Measurements from ENCODE around the gene EARS2. TPM values are rescaled to one million over a fixed set of nuclear protein-coding genes. Genes with fewer than 3 reads are reported as not detected.

The EARS2 gene
- total RNA-seq, 1 donor from 2014 or later = 29.0 TPM

GRCh38 chr16:23580391-23580790, 23.2 kb upstream of the EARS2 start:
- Mint-ChIP-seq H3K4me1 (no peaks in the 10 kb centered on the region), H3K27me3 (ENCODE audit: low read depth) (no peaks in the 10 kb centered on the region), H3K9me3 (no peaks in the 10 kb centered on the region), H3K36me3 (peaks cover 21% of the 10 kb centered on the region), H3K27ac (no peak overlapping the region), H3K4me3 (no peak overlapping the region)
- DNase-seq (ENCODE audit: low spot score in 2 of 2, unreplicated experiment in 2 of 2) = no peak
- TF ChIP-seq CTCF (IDR thresholded peaks at IDR 0.05; ENCODE audit: unreplicated experiment) = no peak

- H3K27me3 Mint-ChIP-seq (ENCODE audit: low read depth) = no peaks in the 10 kb centered on the region
- TF ChIP-seq CTCF (IDR thresholded peaks at IDR 0.05; ENCODE audit: unreplicated experiment) = no peak
- H3K4me1 Mint-ChIP-seq = no peaks in the 10 kb centered on the region
- no peak for DNase-seq (ENCODE audit: low spot score in 2 of 2, unreplicated experiment in 2 of 2)
- H3K9me3 Mint-ChIP-seq = no peaks in the 10 kb centered on the region
- H3K36me3 Mint-ChIP-seq = peaks cover 21% of the 10 kb centered on the region
- no peak overlapping the region for H3K27ac Mint-ChIP-seq
- no peak overlapping the region for H3K4me3 Mint-ChIP-seq
Measured at GRCh38 chr16:23579371-23579770, 22.2 kb upstream of the EARS2 start.

GRCh38 chr16:23578101-23578830, 21.1 kb upstream of the EARS2 start:
- no peaks in the 10 kb centered on the region for H3K9me3 Mint-ChIP-seq
- H3K4me3 Mint-ChIP-seq = no peak overlapping the region
- H3K27ac Mint-ChIP-seq = no peak overlapping the region
- peaks cover 19% of the 10 kb centered on the region for H3K36me3 Mint-ChIP-seq
- no peaks in the 10 kb centered on the region for H3K4me1 Mint-ChIP-seq
- no peak for TF ChIP-seq CTCF (IDR thresholded peaks at IDR 0.05; ENCODE audit: unreplicated experiment)
- DNase-seq (ENCODE audit: low spot score in 2 of 2, unreplicated experiment in 2 of 2) = no peak
- no peaks in the 10 kb centered on the region for H3K27me3 Mint-ChIP-seq (ENCODE audit: low read depth)

GRCh38 chr16:23577493-23577892, 20.3 kb upstream of the EARS2 start:
- DNase-seq (ENCODE audit: low spot score in 2 of 2, unreplicated experiment in 2 of 2) = no peak
- Mint-ChIP-seq H3K27ac (no peak overlapping the region), H3K4me3 (no peak overlapping the region), H3K9me3 (no peaks in the 10 kb centered on the region), H3K4me1 (no peaks in the 10 kb centered on the region), H3K27me3 (ENCODE audit: low read depth) (no peaks in the 10 kb centered on the region), H3K36me3 (peaks cover 19% of the 10 kb centered on the region)
- TF ChIP-seq CTCF (IDR thresholded peaks at IDR 0.05; ENCODE audit: unreplicated experiment) = no peak

- H3K27ac Mint-ChIP-seq = no peak overlapping the region
- H3K27me3 Mint-ChIP-seq (ENCODE audit: low read depth) = no peaks in the 10 kb centered on the region
- H3K4me3 Mint-ChIP-seq = no peak overlapping the region
- no peak for DNase-seq (ENCODE audit: low spot score in 2 of 2, unreplicated experiment in 2 of 2)
- no peaks in the 10 kb centered on the region for H3K9me3 Mint-ChIP-seq
- H3K36me3 Mint-ChIP-seq = peaks cover 23% of the 10 kb centered on the region
- no peak for TF ChIP-seq CTCF (IDR thresholded peaks at IDR 0.05; ENCODE audit: unreplicated experiment)
- H3K4me1 Mint-ChIP-seq = no peaks in the 10 kb centered on the region
Measured at GRCh38 chr16:23575834-23576233, 18.7 kb upstream of the EARS2 start.
